Mucosa of gallbladder (tissue), 1 donor: Measurements from ENCODE around the gene ETFA. TPM values are rescaled to one million over a fixed set of nuclear protein-coding genes. Genes with fewer than 3 reads are reported as not detected.

Experiments
- DNase-seq: peaks from one replicate; pipeline ENCODE4 v3.0.0-alpha.2; 2020; ENCODE audit warnings: low spot score
- total RNA-seq: library from RNA; stranded (reverse); gene quantifications from one replicate; pipeline ENCODE4 v1.2.1, GENCODE V29; 2021
- donor health status: DM: no; HTN: no; CAD: no.

Gene ETFA
- total RNA-seq, 1 donor from 2014 or later, result 123 TPM

GRCh38 chr15:76221085-76221767, 90.0 kb downstream of the ETFA start:
- no peak for DNase-seq

DNA sequence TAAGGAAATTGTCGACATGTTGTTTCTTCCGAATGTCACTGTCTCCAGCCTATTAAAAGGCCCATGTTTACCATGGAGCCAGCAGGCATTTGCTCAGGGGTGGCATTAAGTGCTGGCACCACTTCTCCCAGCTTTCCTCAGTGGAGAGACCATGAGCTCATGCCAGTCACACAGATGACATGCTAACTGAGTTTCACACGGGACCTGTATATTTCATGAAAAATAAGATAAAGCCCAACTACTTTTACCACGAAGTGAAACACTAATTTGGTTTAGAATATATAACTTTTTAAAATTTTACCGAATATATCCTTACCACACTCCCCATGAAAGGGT, 93.4 kb downstream of the ETFA start:
- no peak for DNase-seq

DNA sequence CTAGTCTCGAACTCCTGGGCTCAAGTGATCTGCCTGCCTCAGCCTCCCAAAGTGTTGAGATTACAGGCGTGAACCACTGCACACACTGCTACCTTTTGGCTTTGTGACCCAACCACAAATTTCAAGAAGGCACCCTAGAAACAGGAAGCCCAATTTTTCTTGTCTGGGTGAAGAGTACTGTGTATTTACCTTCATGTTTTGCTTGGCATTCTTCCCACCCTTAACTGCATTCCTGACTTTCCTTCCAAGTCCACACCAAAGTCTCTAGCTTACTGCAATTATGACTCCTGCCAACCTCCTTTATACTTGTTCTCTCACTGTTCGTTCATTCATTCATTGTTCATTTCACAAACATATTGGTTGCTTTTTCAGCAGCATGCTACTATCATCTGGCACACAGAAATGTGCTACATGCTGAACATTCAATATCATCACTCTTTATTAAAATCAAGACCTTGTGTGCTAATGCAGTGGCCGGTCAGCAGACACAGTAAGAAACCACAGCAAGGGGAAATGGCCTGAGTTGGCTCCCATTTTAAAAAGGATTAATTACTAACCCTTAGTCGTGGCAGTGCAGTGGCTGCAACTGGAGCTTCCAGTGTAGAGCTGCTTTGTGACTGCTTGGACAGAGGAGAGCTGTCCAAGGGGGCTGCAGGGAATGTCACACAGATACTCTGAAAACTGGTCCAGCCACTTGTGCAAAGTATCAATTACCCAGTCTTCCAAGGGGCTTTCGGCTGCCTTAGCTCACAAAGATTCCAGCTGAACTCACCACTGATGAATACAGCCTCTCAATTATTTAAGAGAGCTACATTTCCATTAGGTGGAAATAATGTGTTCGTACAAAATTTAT, 94.0 kb downstream of the ETFA start:
- DNase-seq, result no peak

- DNase-seq, result no peak
Measured at GRCh38 chr15:76215634-76216033, 95.6 kb downstream of the ETFA start.

DNA sequence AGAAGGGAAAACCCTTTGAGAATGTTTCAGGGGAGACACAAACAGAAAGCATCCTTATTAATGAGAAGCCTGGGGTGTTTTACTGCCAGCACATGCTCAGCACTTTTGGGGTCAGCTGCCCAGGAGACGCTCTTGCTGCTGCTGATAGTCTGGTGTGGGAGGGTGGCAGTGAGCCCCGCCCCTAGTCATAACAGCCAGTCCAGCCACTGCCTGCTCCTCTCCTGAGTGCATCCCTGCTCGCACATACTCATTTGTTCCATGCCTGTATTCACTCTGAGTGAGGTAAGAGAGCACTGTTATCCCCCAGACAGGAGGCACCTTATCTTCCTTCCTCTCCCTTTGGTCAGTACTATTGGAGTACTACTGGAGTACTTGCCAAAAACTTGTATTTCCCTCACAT, 101.3 kb downstream of the ETFA start:
- DNase-seq, result no peak

DNA sequence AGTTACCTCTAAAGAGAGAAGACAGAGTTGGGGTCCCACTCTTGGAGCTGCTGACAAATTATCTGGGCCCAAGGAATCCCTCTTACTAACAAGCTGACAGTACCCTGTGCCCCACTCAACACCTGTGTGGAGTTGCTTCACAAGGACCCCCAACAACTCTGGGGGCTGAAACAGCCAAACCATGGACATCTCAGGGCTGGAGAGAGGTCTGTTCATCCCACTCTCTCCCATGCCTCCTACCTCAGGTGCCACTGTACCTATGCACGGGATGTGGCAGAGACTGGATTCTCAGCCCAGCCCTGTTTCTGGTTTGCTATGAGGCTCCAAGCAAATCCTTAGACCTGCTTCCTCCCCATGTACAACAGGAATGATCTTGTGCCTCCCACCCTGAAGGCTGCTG, 101.7 kb downstream of the ETFA start:
- DNase-seq, result no peak

DNA sequence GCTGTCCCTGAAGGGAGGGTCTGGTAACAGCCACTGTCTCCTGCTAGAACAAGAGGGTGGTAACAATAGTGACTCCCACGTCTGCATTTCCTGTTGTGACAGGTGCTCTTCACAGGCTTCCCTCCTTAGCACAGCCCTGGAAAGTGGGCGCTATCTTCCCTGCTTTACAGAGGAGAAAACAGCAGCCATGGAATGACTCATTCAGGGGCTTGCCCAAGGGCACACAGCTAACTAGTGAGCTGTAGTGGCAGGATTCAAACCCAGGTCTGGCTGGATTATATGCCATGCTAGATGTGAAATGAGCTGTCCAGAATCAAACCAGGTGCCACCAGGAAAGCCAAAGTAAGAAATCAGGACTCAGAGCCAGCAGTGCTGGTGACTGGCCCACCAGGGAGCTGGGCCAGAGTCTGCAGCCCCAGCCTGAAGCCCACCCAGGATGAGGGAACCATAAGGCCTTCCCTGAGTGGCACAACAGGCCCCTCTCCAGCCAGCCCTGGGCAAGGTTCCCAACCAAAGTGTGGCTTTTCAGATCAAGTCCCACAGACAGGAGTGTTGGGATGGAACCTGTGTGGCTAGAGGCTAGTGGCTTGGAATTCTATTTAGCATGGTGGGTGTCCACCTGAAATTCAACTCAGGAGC, 102.4 kb downstream of the ETFA start:
- no peak for DNase-seq

DNA sequence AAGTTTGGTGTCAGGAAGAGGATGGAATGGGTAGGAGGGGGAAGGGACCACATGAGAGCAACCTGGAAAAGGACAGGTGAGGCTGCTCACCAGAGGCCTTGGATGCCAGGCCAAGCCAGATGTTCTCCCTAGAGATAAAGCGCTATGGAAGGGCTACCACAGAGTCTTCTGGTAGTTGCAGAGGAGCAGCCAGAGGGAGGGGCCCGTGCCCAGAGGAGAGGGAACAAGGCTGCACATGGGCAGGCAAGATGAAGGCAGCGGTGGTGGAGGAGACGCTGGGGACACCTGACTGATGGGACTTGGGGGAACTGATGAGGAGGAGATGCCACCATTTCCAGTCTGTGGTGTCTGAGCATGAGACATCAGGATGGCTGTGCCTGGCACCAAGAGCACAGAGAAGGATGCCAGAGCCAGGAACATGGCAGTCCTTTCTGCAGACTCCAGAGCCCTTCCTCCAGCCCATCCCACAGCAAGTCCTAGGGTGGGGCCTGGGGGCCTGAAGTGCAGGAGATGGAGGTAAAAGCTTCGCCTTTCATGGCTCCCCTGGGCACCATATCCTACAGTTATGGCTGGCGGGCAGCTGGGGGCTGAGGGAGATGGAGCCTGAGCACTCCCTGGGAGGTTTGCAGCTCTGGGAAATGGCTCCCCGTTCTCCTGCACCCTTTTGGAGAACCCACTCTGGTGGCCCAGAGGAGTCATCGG, 103.0 kb downstream of the ETFA start:
- DNase-seq, result no peak

DNA sequence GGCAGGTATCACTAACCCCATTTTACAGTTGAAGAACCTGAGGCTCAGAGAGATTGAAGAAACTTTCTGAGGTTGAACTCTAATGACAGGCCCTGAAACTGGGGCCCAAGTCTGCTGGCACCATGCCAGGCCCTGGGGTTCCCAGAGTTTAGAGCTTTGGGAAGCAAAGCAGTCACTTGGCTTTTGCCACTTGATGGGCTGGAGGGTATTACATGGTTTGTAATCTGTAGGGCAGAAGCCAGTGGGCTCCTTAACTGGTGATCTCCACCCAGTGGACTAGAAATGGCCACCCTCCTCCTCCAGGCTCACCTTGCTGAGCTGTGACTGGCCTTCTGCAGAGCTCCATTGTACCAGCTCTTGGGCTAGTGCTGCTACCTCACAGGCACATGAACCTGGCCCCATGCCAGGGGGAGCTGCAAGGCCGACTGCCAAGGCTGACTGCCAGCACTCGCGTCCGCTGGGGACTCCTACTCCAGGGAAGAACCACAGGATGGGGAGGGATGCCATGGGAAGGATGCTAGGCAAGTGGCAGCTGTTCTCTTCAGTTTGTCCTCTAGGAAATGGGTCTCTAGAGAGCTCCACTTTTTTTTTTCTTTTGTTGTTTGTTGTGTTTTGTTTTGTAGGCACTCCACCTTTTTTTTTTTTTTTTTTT, 104.8 kb downstream of the ETFA start:
- peak; percentile 89 for DNase-seq

GRCh38 chr15:76204916-76205460, 106.3 kb downstream of the ETFA start:
- DNase-seq, result no peak

DNA sequence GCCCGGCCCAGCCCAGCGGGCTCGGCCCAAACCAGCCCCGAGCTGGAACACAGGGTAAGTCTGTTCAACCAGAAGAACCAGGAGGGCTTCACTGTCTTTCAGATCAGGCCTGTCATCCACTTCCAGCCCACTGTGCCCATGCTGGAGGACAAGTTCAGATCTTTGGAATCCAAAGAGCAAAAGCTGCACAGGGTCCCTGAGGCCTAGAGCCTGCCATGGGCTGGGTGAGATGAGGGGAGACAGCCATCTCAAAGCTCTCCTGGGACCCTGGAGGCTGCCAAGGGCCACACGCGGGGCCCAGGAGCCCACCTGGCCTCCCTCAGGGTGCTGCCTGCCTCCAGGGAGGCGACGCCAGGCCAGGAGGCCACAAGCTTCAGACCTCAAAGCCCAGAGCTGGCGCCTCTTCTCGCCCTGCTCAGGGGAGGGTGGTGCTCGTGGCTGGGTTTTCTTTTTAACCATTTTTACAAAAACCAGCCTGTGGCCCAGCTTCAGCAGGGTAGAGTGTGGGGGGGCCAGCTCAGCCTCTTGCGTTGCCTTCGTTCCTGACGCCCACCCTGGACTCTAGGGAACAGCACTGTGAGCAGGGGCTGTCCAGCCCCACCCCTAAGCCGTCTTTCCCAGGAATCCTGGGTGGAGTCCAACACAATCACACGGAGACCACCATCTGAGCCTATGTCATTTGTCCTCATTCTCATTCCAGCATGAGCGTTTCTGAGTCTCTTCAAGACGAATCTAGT, 107.0 kb downstream of the ETFA start:
- no peak for DNase-seq

DNA sequence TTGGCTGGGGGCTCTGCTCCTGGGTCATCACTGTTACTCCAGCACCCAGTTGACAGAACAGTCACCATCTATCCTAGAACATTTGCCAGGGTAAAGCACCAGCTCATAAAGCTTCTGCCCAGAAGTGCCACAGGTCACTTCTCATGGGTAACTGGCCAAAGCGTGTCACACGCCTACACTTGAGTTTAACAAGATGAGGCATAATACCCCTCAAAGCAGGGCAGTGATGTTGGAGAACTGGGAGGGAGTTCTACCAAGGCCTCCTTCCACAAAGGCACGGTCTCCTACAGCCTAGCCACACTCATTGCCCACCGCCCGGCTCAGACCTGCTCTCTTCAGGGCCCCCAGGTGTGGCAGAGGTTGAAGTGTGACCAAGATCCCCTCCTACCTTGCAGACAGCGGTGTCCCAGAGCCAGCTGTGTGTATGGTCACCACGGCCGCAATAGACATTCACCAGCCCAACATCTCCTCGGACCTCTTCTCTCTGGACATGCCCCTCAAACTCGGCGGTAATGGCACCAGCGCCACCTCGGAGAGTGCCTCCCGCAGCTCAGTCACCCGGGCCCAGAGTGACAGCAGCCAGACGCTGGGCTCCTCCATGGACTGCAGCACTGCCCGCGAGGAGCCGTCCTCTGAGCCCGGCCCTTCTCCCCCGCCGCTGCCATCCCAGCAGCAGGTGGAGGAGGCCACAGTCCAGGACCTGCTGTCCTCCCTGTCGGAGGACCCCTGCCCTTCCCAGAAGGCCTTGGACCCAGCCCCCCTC, 107.7 kb downstream of the ETFA start:
- no peak for DNase-seq

DNA sequence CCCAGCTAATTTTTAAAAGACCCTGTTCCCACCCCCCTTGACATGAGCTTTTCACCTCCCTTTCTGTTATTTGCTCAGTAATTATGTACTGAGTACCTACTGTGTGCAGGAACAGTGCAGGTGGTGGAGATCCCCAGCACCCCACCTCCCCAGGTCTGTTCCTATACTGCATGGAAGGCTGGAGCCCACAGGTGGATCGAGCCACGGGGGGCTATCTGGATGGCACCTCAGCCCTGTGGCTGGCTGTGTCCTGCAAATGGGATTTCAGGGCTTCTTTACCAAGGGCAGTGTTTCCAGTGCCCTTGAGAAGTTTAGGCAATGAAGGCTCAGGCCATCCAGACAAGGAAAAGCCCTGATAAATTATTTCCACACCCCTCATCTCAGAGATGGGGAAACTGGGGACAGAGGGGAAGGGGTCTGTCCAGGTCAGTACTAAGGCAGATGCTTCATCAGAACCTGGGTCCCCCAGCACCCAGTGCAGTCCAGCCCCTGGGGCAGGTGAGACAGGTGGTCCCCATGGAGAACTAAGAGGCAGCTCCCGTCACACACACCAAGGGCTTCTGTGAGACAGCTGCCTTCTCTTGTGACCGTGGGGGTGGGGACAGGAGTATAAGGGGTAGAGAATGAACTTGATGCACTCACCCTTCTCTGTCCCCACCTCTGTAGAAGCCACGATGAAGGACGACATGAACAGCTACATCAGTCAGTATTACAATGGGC, 109.6 kb downstream of the ETFA start:
- no peak for DNase-seq

- DNase-seq, result no peak
Measured at GRCh38 chr15:76200641-76201105, 110.6 kb downstream of the ETFA start.

DNA sequence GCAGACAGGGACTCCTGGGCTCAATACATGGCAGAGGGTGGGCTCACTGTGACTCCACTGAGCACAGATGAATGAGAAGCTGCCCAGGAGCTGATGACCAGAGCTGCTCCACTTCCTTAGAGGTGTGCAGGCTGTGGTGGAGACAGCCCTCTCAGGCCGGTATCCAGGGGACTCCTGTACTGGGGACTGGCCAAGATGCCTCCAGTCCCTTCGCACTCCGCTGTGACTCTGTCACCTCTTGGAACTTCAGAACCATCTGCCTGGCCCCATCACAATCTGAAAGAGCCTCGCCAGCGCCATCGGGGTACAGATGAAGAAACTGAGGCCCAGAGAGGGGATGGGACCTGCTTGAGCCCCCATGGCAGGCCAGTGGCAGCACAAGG, 111.2 kb downstream of the ETFA start:
- DNase-seq, result no peak

GRCh38 chr15:76199106-76200082, 111.9 kb downstream of the ETFA start:
- no peak for DNase-seq

GRCh38 chr15:76198456-76199105, 112.7 kb downstream of the ETFA start:
- DNase-seq, result no peak
